ENCODE results near the gene AP3D1. TPM values are rescaled to one million over a fixed set of nuclear protein-coding genes. Genes with fewer than 3 reads are reported as not detected.

The AP3D1 gene
- total and polyA plus RNA-seq, 2 donors (not counting 3 experiments of a cell fraction or from before 2014, with no cell fraction given), result 130 to 137 TPM

GRCh38 chr19:2063824-2064223, 87.5 kb downstream of the AP3D1 start:
- H3K79me2 ChIP-seq (ENCODE audit: control insufficient read depth, insufficient read depth, low read length), result no peaks in the 10 kb centered on the region
- intact Hi-C loops (cut with micrococcal nuclease) (no loop called here), dilution Hi-C loops (cut with MboI; ENCODE audit: extremely low pct_ligation_motif_present, low sequenced_read_pairs) (no loop called here)
- H3K27me3 ChIP-seq (ENCODE audit: control insufficient read depth in 2 of 2, insufficient read depth in 2 of 2, low read length in 2 of 2), result no peaks in the 10 kb centered on the region
- no peak overlapping the region for H3K27ac ChIP-seq (ENCODE audit: insufficient read depth, low read depth, low read length)
- FAIRE-seq (no peak), DNase-seq (ENCODE audit: low read depth, low spot score) (no peak)
- no peaks in the 10 kb centered on the region for H3K36me3 ChIP-seq (ENCODE audit: control insufficient read depth in 2 of 2, extremely low read depth in 1 of 2, insufficient read depth in 2 of 2, low read length in 2 of 2)
- CTCF ChIA-PET, result interaction anchor here (1.5 kb wide), 1 partner anchor 9 kb away, joined by 4 read pairs; no protein-coding TSS in a partner anchor
- BruUV-seq (replicated peaks), result no TSS peak
- peaks cover 25% of the 10 kb centered on the region for H3K4me1 ChIP-seq (ENCODE audit: control insufficient read depth, extremely low read depth, insufficient read depth, low read length)
- no peaks in the 10 kb centered on the region for H4K20me1 ChIP-seq (replicated peaks; ENCODE audit: control insufficient read depth, extremely low read depth, insufficient read depth, low read length)
- no peaks in the 10 kb centered on the region for H3K9me1 ChIP-seq (replicated peaks; ENCODE audit: control insufficient read depth, extremely low read depth, insufficient read depth, low read length)
- H2AFZ ChIP-seq (ENCODE audit: low read depth, low read length), result no peak overlapping the region
- H3K4me3 ChIP-seq (replicated peaks in 1 of 3; ENCODE audit: insufficient read depth in 1 of 3, low read depth in 1 of 3, low read length in 3 of 3), result no peak overlapping the region
- POLR2A ChIA-PET, result no interaction called here
- H3K4me2 ChIP-seq (ENCODE audit: insufficient read depth, low read length), result no peak overlapping the region
- H3K9me3 ChIP-seq (replicated peaks; ENCODE audit: control insufficient read depth, insufficient read depth, low read length), result no peaks in the 10 kb centered on the region
- no peak for TF ChIP-seq CTCF (IDR thresholded peaks at IDR 0.05; ENCODE audit: extremely low read depth in 1 of 2, insufficient read depth in 1 of 2, low read depth in 1 of 2, low read length in 2 of 2)
- TF ChIP-seq POLR2A (IDR thresholded peaks at IDR 0.05; ENCODE audit: low read depth, low read length), result no peak
- TF ChIP-seq EZH2 (IDR thresholded peaks at IDR 0.05; ENCODE audit: borderline replicate concordance, low read depth, low read length, severe bottlenecking), result no peak
- TF ChIP-seq MAX (IDR thresholded peaks at IDR 0.05; ENCODE audit: insufficient read depth, insufficient read length), result no peak
- TF ChIP-seq MYC (IDR thresholded peaks at IDR 0.05; ENCODE audit: low read depth, low read length), result no peak
- no peak for TF ChIP-seq GATA2 (IDR thresholded peaks at IDR 0.05; ENCODE audit: insufficient read depth, insufficient read length, low read depth, low read length)
- no peak for TF ChIP-seq POLR2AphosphoS5 (IDR thresholded peaks at IDR 0.05; ENCODE audit: insufficient read depth, low read depth, low read length)
- TF ChIP-seq JUN (IDR thresholded peaks at IDR 0.05; ENCODE audit: borderline replicate concordance, insufficient read depth, insufficient read length, low read depth), result no peak
- TF ChIP-seq FOS (IDR thresholded peaks at IDR 0.05; ENCODE audit: borderline replicate concordance, insufficient read depth, low read length), result no peak
- no peak overlapping the region for H3K9ac ChIP-seq (replicated peaks; ENCODE audit: extremely low read depth, insufficient read depth, low read length)

Data from endothelial cell of umbilical vein (primary cell).